Right ventricle myocardium inferior (tissue), 1 donor: ENCODE measurements around the gene SMIM35. TPM values are rescaled to one million over a fixed set of nuclear protein-coding genes. Genes with fewer than 3 reads are reported as not detected.
"Not testable (repeated sequence)": the region's sequence is repeated elsewhere in the genome, so short reads cannot be mapped to it uniquely, and the experiment has no call there.

ENCODE experiments used
- ATAC-seq: fragments of 200-7000 bp; cut with Tn5 transposase; one replicate; pipeline ENCODE4 v1.9.1; 2020; ENCODE audit warnings: mild to moderate bottlenecking, moderate library complexity
- DNase-seq: peaks from one replicate; pipeline ENCODE4 v3.0.0; 2021; ENCODE audit errors: missing footprints
- intact Hi-C: fragments of 100-400 bp; cut with DNase I; formaldehyde crosslinking; loops from one replicate; pipeline ENCODE4 v1.11.0; 2022
- total RNA-seq: library from RNA; stranded (reverse); fragmentation: NEBNext Ultra II Directional; extraction: Animal tissue kit (Norgen Biotek cat#: 25700); gene quantifications from one replicate; pipeline ENCODE4 v1.2.1, GENCODE V29; 2021
- donor health status: DM: no; HTN: yes; CAD: no; lungs with severe emphysema.

Gene SMIM35
- total RNA-seq, 1 donor from 2014 or later: not detected

GRCh38 chr11:118084656-118085055 lies 2.1 kb downstream of the SMIM35 start:
- intact Hi-C loops: no loop called here
- DNase-seq (no peak), ATAC-seq (no peak)

GRCh38 chr11:118084247-118084646 lies 2.5 kb downstream of the SMIM35 start:
- peak; percentile 69 for ATAC-seq
- intact Hi-C loops: no loop called here
- DNase-seq: no peak

- DNase-seq (no peak), ATAC-seq (peak; percentile 29)
- intact Hi-C loops: no loop called here
Observed at GRCh38 chr11:118082880-118083552, 3.7 kb downstream of the SMIM35 start.

- DNase-seq: no peak
- no peak for ATAC-seq
- intact Hi-C loops: no loop called here
Observed at GRCh38 chr11:118081241-118081958, 5.4 kb downstream of the SMIM35 start.

GRCh38 chr11:118080296-118080695 lies 6.5 kb downstream of the SMIM35 start:
- DNase-seq (no peak), ATAC-seq (no peak)
- intact Hi-C loops: no loop called here

GRCh38 chr11:118079491-118079890 lies 7.3 kb downstream of the SMIM35 start:
- DNase-seq (no peak), ATAC-seq (no peak)
- intact Hi-C loops: no loop called here

GRCh38 chr11:118078911-118079411 lies 7.8 kb downstream of the SMIM35 start:
- intact Hi-C loops: no loop called here
- ATAC-seq (no peak), DNase-seq (no peak)

- intact Hi-C loops: no loop called here
- DNase-seq (no peak), ATAC-seq (no peak)
Observed at GRCh38 chr11:118076754-118077281, 9.9 kb downstream of the SMIM35 start, which contains the start of gene TMPRSS4. Gene TMPRSS4, plus strand, starts transcription at chr11:118077078. Its CDS starts 225 bp downstream, at chr11:118077303.

- intact Hi-C loops: no loop called here
- no peak for DNase-seq
- ATAC-seq: no peak
Observed at GRCh38 chr11:118074785-118075184, 12.0 kb downstream of the SMIM35 start.

GRCh38 chr11:118074091-118074685 lies 12.6 kb downstream of the SMIM35 start:
- no peak for ATAC-seq

GRCh38 chr11:118073554-118073953 lies 13.2 kb downstream of the SMIM35 start:
- intact Hi-C loops: no loop called here
- ATAC-seq: no peak
- no peak for DNase-seq

More at GRCh38 chr11:118074091-118074685, 12.6 kb downstream of the SMIM35 start:
- intact Hi-C loops: no loop called here
- no peak for DNase-seq

GRCh38 chr11:118071416-118072030 lies 15.2 kb downstream of the SMIM35 start:
- intact Hi-C loops: no loop called here
- no peak for DNase-seq
- no peak for ATAC-seq

- intact Hi-C loops: no loop called here
- ATAC-seq (no peak), DNase-seq (no peak)
Observed at GRCh38 chr11:118068945-118069612, 17.7 kb downstream of the SMIM35 start.

GRCh38 chr11:118068206-118068944 lies 18.4 kb downstream of the SMIM35 start:
- DNase-seq (no peak), ATAC-seq (no peak)
- intact Hi-C loops: no loop called here

GRCh38 chr11:118067006-118067405 lies 19.8 kb downstream of the SMIM35 start:
- ATAC-seq (no peak), DNase-seq (no peak)
- intact Hi-C loops: no loop called here

GRCh38 chr11:118065384-118065783 lies 21.4 kb downstream of the SMIM35 start:
- intact Hi-C loops: no loop called here
- no peak for ATAC-seq
- DNase-seq: no peak

GRCh38 chr11:118064956-118065355 lies 21.8 kb downstream of the SMIM35 start:
- no peak for DNase-seq
- no peak for ATAC-seq
- intact Hi-C loops: no loop called here

- ATAC-seq, intact Hi-C loops, DNase-seq: not testable (repeated sequence)
Observed at GRCh38 chr11:118062631-118063030, 24.1 kb downstream of the SMIM35 start.
